H9 (cell line): Measurements from ENCODE around the gene BPIFB1. TPM values are rescaled to one million over a fixed set of nuclear protein-coding genes. Genes with fewer than 3 reads are reported as not detected.
A peak's percentile ranks its signal among the peaks of the same experiment; 100 is the strongest.

Experiments
- DNase-seq: peaks from one replicate; pipeline ENCODE4 v3.0.0-alpha.2; 2017
- H2AFZ ChIP-seq: one replicate; pipeline ENCODE4 v1.6.1; 2013; ENCODE audit warnings: mild to moderate bottlenecking, low read length, control low read depth, moderate library complexity
- H2AK5ac ChIP-seq: 2 replicates; pipeline ENCODE4 v1.6.1; 2013; ENCODE audit warnings: low read length, control low read depth, mixed read lengths; ENCODE audit not compliant: insufficient read length
- H2BK120ac ChIP-seq: one replicate; pipeline ENCODE4 v1.6.1; 2013; ENCODE audit warnings: low read depth, mild to moderate bottlenecking, low read length, control low read depth, inconsistent platforms; ENCODE audit not compliant: poor library complexity, severe bottlenecking
- H2BK12ac ChIP-seq: 2 replicates; pipeline ENCODE4 v1.6.1; 2013; ENCODE audit warnings: low read length, control low read depth, mixed read lengths, low read depth; ENCODE audit not compliant: insufficient read length
- H2BK15ac ChIP-seq: 2 replicates; pipeline ENCODE4 v1.6.1; 2013; ENCODE audit warnings: low read depth, low read length, control low read depth
- H2BK20ac ChIP-seq: one replicate; pipeline ENCODE4 v1.6.1; 2013; ENCODE audit warnings: low read depth, mild to moderate bottlenecking, low read length, control low read depth, inconsistent platforms; ENCODE audit not compliant: poor library complexity, severe bottlenecking
- H2BK5ac ChIP-seq: 2 replicates; pipeline ENCODE4 v1.6.1; 2013; ENCODE audit warnings: low read length, control low read depth, mixed read lengths; ENCODE audit not compliant: insufficient read length
- H3K14ac ChIP-seq: 2 replicates; pipeline ENCODE4 v1.6.1; 2013; ENCODE audit warnings: low read length, control low read depth; ENCODE audit not compliant: insufficient read depth
- H3K18ac ChIP-seq: 2 replicates; pipeline ENCODE4 v1.6.1; 2013; ENCODE audit warnings: low read depth, mild to moderate bottlenecking, mixed read lengths, low read length, control low read depth; ENCODE audit not compliant: insufficient read length
- H3K23ac ChIP-seq: 2 replicates; pipeline ENCODE4 v1.6.1; 2013; ENCODE audit warnings: low read length, control low read depth, mixed read lengths, low read depth; ENCODE audit not compliant: insufficient read length
- H3K23me2 ChIP-seq: 2 replicates; pipeline ENCODE4 v1.6.1; 2013; ENCODE audit warnings: low read depth, mild to moderate bottlenecking, mixed read lengths, low read length, control low read depth; ENCODE audit not compliant: insufficient read length, poor library complexity, severe bottlenecking
- H3K27ac ChIP-seq: 2 replicates; pipeline ENCODE4 v1.5.1; 2013; ENCODE audit warnings: low read length, control low read depth, mixed read lengths, low read depth; ENCODE audit not compliant: insufficient read length
- H3K27me3 ChIP-seq: 2 replicates; pipeline ENCODE4 v1.6.1; 2013; ENCODE audit warnings: low read length, control low read depth, inconsistent platforms; ENCODE audit not compliant: insufficient read depth
- H3K4ac ChIP-seq: 2 replicates; pipeline ENCODE4 v1.6.1; 2013; ENCODE audit warnings: low read depth, mild to moderate bottlenecking, control low read depth, inconsistent platforms, low read length, moderate library complexity
- H3K4me1 ChIP-seq: 2 replicates; pipeline ENCODE4 v1.6.1; 2013; ENCODE audit warnings: low read length, control low read depth, inconsistent platforms; ENCODE audit not compliant: insufficient read depth
- H3K4me2 ChIP-seq: 2 replicates; pipeline ENCODE4 v1.6.1; 2013; ENCODE audit warnings: low read length, control low read depth, mixed read lengths; ENCODE audit not compliant: insufficient read length, insufficient read depth
- H3K56ac ChIP-seq: 2 replicates; pipeline ENCODE4 v1.6.1; 2013; ENCODE audit warnings: low read depth, mild to moderate bottlenecking, mixed read lengths, low read length, control low read depth; ENCODE audit not compliant: insufficient read length
- H3K79me1 ChIP-seq: 2 replicates; pipeline ENCODE4 v1.6.1; 2013; ENCODE audit warnings: low read depth, mild to moderate bottlenecking, moderate library complexity, low read length, control low read depth, inconsistent platforms; ENCODE audit not compliant: insufficient read depth, poor library complexity, severe bottlenecking
- H3K79me2 ChIP-seq: 2 replicates; pipeline ENCODE4 v1.6.1; 2013; ENCODE audit warnings: low read length, control low read depth, inconsistent platforms; ENCODE audit not compliant: insufficient read depth
- H3K9ac ChIP-seq: 2 replicates; pipeline ENCODE4 v1.6.1; 2013; ENCODE audit warnings: low read length, control low read depth, mixed read lengths; ENCODE audit not compliant: insufficient read length; ENCODE audit errors: extremely low read depth
- H3K9me3 ChIP-seq: one replicate; pipeline ENCODE4 v1.6.1; 2013; ENCODE audit warnings: low read depth, low read length, inconsistent platforms; ENCODE audit not compliant: control insufficient read depth
- H3T11ph ChIP-seq: one replicate; pipeline ENCODE4 v1.6.1; 2013; ENCODE audit warnings: mild to moderate bottlenecking, low read length, control low read depth, inconsistent platforms
- H4K20me1 ChIP-seq: one replicate; pipeline ENCODE4 v1.6.1; 2013; ENCODE audit not compliant: control insufficient read depth, insufficient read length, insufficient read depth
- H4K5ac ChIP-seq: 2 replicates; pipeline ENCODE4 v1.6.1; 2013; ENCODE audit warnings: low read depth, mild to moderate bottlenecking, mixed read lengths, low read length, control low read depth; ENCODE audit not compliant: insufficient read length
- H4K8ac ChIP-seq: replicated peaks from 2 replicates; pipeline ENCODE4 v1.6.1; 2013; ENCODE audit warnings: low read length, control low read depth, mixed read lengths, low read depth; ENCODE audit not compliant: insufficient read length
- H4K91ac ChIP-seq: 2 replicates; pipeline ENCODE4 v1.6.1; 2013; ENCODE audit warnings: low read depth, mild to moderate bottlenecking, moderate library complexity, mixed read lengths, low read length, control low read depth; ENCODE audit not compliant: insufficient read length
- H3K27ac Mint-ChIP-seq, 3 experiments: 2 replicates in 2 of 3; 3 replicates in 1 of 3; pipeline ENCODE4 v1.8.0; 2020 to 2021; ENCODE audit warnings: mixed read lengths in 3 of 3, mild to moderate bottlenecking in 1 of 3, moderate library complexity in 1 of 3
- H3K27me3 Mint-ChIP-seq: 2 replicates; pipeline ENCODE4 v1.8.0; 2021; ENCODE audit warnings: low read depth, mild to moderate bottlenecking, moderate library complexity, mixed read lengths
- H3K36me3 Mint-ChIP-seq, 3 experiments: 2 replicates in 2 of 3; 3 replicates in 1 of 3; pipeline ENCODE4 v1.8.0; 2020 to 2021; ENCODE audit warnings: low read depth in 3 of 3, mixed read lengths in 3 of 3; ENCODE audit not compliant: insufficient read depth in 1 of 3
- H3K4me1 Mint-ChIP-seq, 2 experiments: 2 replicates each; pipeline ENCODE4 v1.8.0; 2020; ENCODE audit warnings: mixed read lengths in 2 of 2
- H3K4me3 Mint-ChIP-seq, 2 experiments: 2 replicates in 1 of 2; 3 replicates in 1 of 2; pipeline ENCODE4 v1.8.0; 2020 to 2021; ENCODE audit warnings: mild to moderate bottlenecking in 2 of 2, mixed read lengths in 2 of 2, moderate library complexity in 1 of 2
- H3K9me3 Mint-ChIP-seq, 2 experiments: 2 replicates in 1 of 2; 3 replicates in 1 of 2; pipeline ENCODE4 v1.8.0; 2020; ENCODE audit warnings: mild to moderate bottlenecking in 2 of 2, mixed read lengths in 2 of 2, moderate library complexity in 1 of 2
- CTCF ChIP-seq: fragments of 200-600 bp; sonication (generic); conservative IDR thresholded peaks from 3 replicates; pipeline ENCODE4 v1.8.0; 2021; ENCODE audit warnings: antibody characterized with exemption, mild to moderate bottlenecking
- WGBS: extraction: QIAGEN DNeasy Blood & Tissue Kit; methylation state at CpG from one replicate; pipeline ENCODE4 v1.1.7; 2013; ENCODE audit warnings: missing lambda C conversion rate, low lambda C conversion rate, mixed read lengths; ENCODE audit not compliant: insufficient read length; ENCODE audit errors: extremely low coverage; 5-methylcytosine and 5-hydroxymethylcytosine counted together
- total RNA-seq: library from RNA; stranded (reverse); gene quantifications from 2 replicates; pipeline ENCODE4 v1.2.1, GENCODE V29; 2021

The BPIFB1 gene
- total RNA-seq, 1 experiment from 2014 or later: not detected

- no peak overlapping the region for H2BK120ac ChIP-seq
- H3K14ac ChIP-seq: no peak overlapping the region
- no peak overlapping the region for H3K23ac ChIP-seq
- no peak overlapping the region for H4K91ac ChIP-seq
- H3K27me3 ChIP-seq: no peaks in the 10 kb centered on the region
- H4K8ac ChIP-seq: no peak overlapping the region
- Mint-ChIP-seq H3K36me3 (no peaks in the 10 kb centered on the region), H3K9me3 (peaks cover 0 to 3% of the 10 kb centered on the region in 2 experiments; a peak in 2 of 5 replicates), H3K4me1 (peaks cover under 1 to 1% of the 10 kb centered on the region in 2 experiments; a peak in 2 of 4 replicates), H3K27me3 (peaks cover 1% of the 10 kb centered on the region; the same call in 1 of the 2 replicates), H3K4me3 (no peak overlapping the region), H3K27ac (peak overlapping the region in 2 of 3 experiments; percentile 52 to 68; a peak in 2 of 7 replicates)
- H2BK20ac ChIP-seq: no peak overlapping the region
- H3K27ac ChIP-seq: no peak overlapping the region
- H3K79me2 ChIP-seq: no peaks in the 10 kb centered on the region
- H2AK5ac ChIP-seq: no peak overlapping the region
- H4K20me1 ChIP-seq: no peaks in the 10 kb centered on the region
- no CpG with 5 or more reads among the region's 8 CpGs for WGBS
- H2AFZ ChIP-seq: no peak overlapping the region
- no peaks in the 10 kb centered on the region for H3K4me1 ChIP-seq
- H3T11ph ChIP-seq: no peak overlapping the region
- H3K4ac ChIP-seq: no peak overlapping the region
- H3K9me3 ChIP-seq: no peaks in the 10 kb centered on the region
- DNase-seq: no peak
- H3K9ac ChIP-seq: no peak overlapping the region
- H2BK12ac ChIP-seq: no peak overlapping the region
- no peaks in the 10 kb centered on the region for H3K79me1 ChIP-seq
- H3K56ac ChIP-seq: no peak overlapping the region
- H2BK5ac ChIP-seq: no peak overlapping the region
- no peak for TF ChIP-seq CTCF
- H2BK15ac ChIP-seq: no peak overlapping the region
- H3K4me2 ChIP-seq: no peak overlapping the region
- no peak overlapping the region for H3K18ac ChIP-seq
- no peaks in the 10 kb centered on the region for H3K23me2 ChIP-seq
- H4K5ac ChIP-seq: no peak overlapping the region
These were observed 28.0 kb downstream of the BPIFB1 start for GRCh38 chr20:33311011-33311410.
